Gastrocnemius medialis (tissue), 4 donors: ENCODE measurements around the gene COASY. TPM values are rescaled to one million over a fixed set of nuclear protein-coding genes. Genes with fewer than 3 reads are reported as not detected.
A peak's percentile ranks its signal among the peaks of the same experiment; 100 is the strongest.

Source experiments
- ATAC-seq, 2 donors: fragments of 150-250 bp; one replicate each; pipeline ENCODE4 v1.9.1; 2016
- DNase-seq, 2 donors: peaks; one replicate each; pipeline ENCODE4 v3.0.0-alpha.2; 2019
- H3K27ac ChIP-seq, 4 donors: fragments of 200-600 bp; sonication (generic); 1 replicate in 1 of 4; 2 replicates in 3 of 4; pipeline ENCODE4 v1.5.1; 2016 to 2018; ENCODE audit warnings: mild to moderate bottlenecking in 2 of 4, moderate library complexity in 1 of 4
- H3K27me3 ChIP-seq, 3 donors: fragments of 200-600 bp; sonication (generic) in 2 of 3; 1 replicate in 1 of 3; 2 replicates in 2 of 3; pipeline versions ENCODE4 v1.5.1 to v1.6.0; 2016 to 2019; ENCODE audit warnings: mild to moderate bottlenecking in 1 of 3, moderate library complexity in 1 of 3
- H3K36me3 ChIP-seq, 2 donors: fragments of 200-600 bp; sonication (generic) in 1 of 2; one replicate each; pipeline ENCODE4 v1.5.1; 2017 to 2018
- H3K4me1 ChIP-seq, 2 donors: fragments of 200-600 bp; sonication (generic) in 1 of 2; one replicate each; pipeline ENCODE4 v1.5.1; 2016 to 2017; ENCODE audit warnings: mild to moderate bottlenecking in 2 of 2
- H3K4me3 ChIP-seq, 4 donors: fragments of 200-600 bp; sonication (generic) in 3 of 4; 1 replicate in 1 of 4; 2 replicates in 3 of 4; pipeline ENCODE4 v1.5.1; 2016 to 2019; ENCODE audit warnings: mild to moderate bottlenecking in 2 of 4
- H3K9me3 ChIP-seq, 3 donors: fragments of 200-600 bp; sonication (generic) in 2 of 3; 1 replicate in 1 of 3; 2 replicates in 2 of 3; pipeline ENCODE4 v1.5.1; 2016 to 2019
- POLR2A ChIP-seq, 2 donors: fragments of 450-650 bp; IDR thresholded peaks; one replicate each; pipeline ENCODE4 v1.6.1; 2017; ENCODE audit warnings: antibody characterized with exemption in 2 of 2, mild to moderate bottlenecking in 2 of 2, moderate library complexity in 2 of 2
- in situ Hi-C, 4 donors: fragments of 200-750 bp; cut with MboI; loops; one replicate each; pipeline versions ENCODE4 v1.15.0 to v1.8.0; 2017; ENCODE audit warnings: low sequenced_read_pairs in 4 of 4
- intact Hi-C: fragments of 100-400 bp; cut with DNase I; formaldehyde crosslinking; loops from one replicate; pipeline ENCODE4 v1.15.1; 2023; ENCODE audit warnings: low total_unique reads
- total RNA-seq, 4 donors: library from RNA; depleted of rRNA; stranded (reverse); fragments of >200 nt; gene quantifications; one replicate each; pipeline versions ENCODE4 v1.1.0 to v1.2.3, GENCODE V29; 2016
- TF ChIP-seq, protein P1 (sequence below), 5 experiments: fragments of 450-650 bp in 3 of 5; fragments of 200-600 bp in 2 of 5; sonication (generic) in 2 of 5; IDR thresholded peaks in 4 of 5; conservative IDR thresholded peaks in 1 of 5; 1 replicate in 4 of 5; 2 replicates in 1 of 5; pipeline ENCODE4 v1.5.1; 2016 to 2019; ENCODE audit warnings: antibody characterized with exemption in 5 of 5, mild to moderate bottlenecking in 3 of 5, moderate library complexity in 3 of 5

Gene COASY
- total RNA-seq, 4 donors from 2014 or later, result 22.4 to 39.9 (median 27.5) TPM

DNA sequence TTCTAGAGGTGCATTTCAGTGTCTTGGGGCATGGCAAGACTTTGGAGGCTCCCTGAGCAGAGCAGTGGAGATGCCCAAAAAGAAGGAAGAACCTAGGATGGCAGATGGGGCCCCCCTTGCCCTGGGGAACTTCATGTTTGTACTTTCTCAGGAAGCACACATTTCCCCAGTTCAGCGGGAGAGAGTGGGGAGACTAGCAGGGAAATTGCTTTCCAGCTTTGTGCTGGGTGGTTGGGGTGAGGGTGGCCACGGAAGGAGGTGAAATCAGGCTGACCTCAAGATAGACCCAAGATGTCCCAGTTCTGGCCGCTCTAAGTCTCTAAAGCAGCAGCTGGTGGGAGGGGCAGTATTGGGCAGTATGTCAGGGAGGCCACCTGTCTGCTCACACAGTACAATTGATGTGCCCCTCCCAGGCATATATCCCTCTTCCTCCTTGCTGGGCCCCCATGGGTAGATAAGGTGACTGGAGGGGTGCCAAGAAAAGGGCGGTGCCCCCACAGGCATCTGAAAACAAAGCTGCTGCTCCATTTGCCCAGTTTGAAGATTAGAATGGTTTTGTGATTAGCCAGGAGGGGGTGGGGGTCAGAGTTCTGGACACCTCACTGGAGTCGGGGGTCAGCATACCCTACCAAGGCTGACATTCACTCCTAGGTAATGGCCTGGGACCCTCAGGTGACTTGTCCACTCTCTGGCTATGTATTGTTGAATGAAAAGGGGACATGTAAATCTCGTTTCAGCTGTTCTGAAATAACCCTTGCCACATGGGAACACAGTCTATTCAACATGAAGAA, 43.0 kb upstream of the COASY start:
- H3K4me1 ChIP-seq, result peaks cover 63 to 65% of the 10 kb centered on the region in 2 donors
- H3K9me3 ChIP-seq, result no peaks in the 10 kb centered on the region
- H3K27me3 ChIP-seq, result no peaks in the 10 kb centered on the region
- TF ChIP-seq POLR2A (IDR thresholded peaks at IDR 0.05), result no peak
- TF ChIP-seq, protein P1, sequence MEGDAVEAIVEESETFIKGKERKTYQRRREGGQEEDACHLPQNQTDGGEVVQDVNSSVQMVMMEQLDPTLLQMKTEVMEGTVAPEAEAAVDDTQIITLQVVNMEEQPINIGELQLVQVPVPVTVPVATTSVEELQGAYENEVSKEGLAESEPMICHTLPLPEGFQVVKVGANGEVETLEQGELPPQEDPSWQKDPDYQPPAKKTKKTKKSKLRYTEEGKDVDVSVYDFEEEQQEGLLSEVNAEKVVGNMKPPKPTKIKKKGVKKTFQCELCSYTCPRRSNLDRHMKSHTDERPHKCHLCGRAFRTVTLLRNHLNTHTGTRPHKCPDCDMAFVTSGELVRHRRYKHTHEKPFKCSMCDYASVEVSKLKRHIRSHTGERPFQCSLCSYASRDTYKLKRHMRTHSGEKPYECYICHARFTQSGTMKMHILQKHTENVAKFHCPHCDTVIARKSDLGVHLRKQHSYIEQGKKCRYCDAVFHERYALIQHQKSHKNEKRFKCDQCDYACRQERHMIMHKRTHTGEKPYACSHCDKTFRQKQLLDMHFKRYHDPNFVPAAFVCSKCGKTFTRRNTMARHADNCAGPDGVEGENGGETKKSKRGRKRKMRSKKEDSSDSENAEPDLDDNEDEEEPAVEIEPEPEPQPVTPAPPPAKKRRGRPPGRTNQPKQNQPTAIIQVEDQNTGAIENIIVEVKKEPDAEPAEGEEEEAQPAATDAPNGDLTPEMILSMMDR (IDR thresholded peaks at IDR 0.05 in 4 of 5, conservative IDR thresholded peaks at IDR 0.05 in 1 of 5), result no peak
- H3K4me3 ChIP-seq, result no peak overlapping the region
- in situ Hi-C loops, result no loop called here
- DNase-seq, result peak in 1 of 2 donors; percentile 61
- H3K27ac ChIP-seq, result peak overlapping the region; percentile 77 to 89 (median 86)
- peak; percentile 7 to 26 for ATAC-seq
- intact Hi-C loops, result loop anchor here (2.0 to 5.0 kb wide), 3 partner anchors 60 to 197 kb away; partner anchors contain the start of gene ATP6V0A1
- H3K36me3 ChIP-seq, result peaks cover 0 to 36% of the 10 kb centered on the region in 2 donors

DNA sequence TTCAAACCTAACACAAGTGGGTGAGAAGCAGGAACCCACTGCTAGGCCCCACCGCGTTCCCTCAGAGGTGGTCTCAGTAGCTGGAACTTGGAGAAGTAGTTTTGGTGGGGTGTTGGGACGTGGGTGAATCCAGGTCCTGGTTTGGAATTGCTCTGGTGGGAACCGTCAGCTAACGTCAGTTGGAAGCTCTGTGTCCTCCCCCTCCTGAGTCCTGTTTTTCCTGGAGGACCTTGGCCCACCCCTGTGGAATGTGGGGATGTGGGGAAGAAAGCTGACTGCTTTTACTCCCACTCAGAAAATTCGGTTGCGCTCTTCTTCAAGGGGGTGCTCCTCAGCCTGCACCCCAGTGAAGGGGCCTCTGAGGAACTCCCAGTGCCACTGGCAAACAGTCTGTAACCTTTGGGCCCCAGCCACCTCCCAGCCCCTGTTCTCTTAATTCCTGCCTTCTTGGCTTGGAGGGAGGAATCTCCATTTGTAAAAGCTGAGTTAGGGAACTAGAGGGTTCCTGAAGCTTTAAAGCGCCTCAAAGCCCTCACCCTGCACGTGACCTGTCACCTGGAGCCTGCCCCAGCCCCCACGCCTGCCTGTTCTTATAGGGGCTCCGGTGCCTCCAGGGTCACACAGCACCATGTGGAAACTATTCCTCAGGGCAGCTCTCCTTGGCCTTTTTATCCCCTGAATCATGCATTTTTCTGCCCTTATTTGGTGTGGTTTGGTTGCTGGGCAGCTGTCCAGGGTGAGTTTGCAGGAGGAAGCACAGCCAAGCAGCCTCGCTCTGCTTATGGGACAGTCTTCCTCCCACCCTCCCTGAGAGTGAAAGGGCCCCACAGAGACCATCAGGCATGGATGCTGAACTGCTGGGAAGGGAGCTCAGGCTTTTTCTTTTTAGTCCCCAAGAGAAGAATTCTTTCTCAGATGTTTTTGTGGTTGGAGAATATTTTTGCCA, 42.1 kb upstream of the COASY start:
- DNase-seq (peak; percentile 79 to 85), ATAC-seq (peak; percentile 22 to 49)
- Histone ChIP-seq H3K36me3 (peaks cover 0 to 28% of the 10 kb centered on the region in 2 donors), H3K9me3 (no peaks in the 10 kb centered on the region), H3K4me1 (peaks cover 63 to 68% of the 10 kb centered on the region in 2 donors), H3K27ac (peak overlapping the region; percentile 77 to 89 (median 86)), H3K4me3 (no peak overlapping the region), H3K27me3 (no peaks in the 10 kb centered on the region)
- in situ Hi-C loops (loop anchor here in 1 of 4 donors (10.0 kb wide), 1 partner anchor 105 kb away; no protein-coding TSS in a partner anchor), intact Hi-C loops (loop anchor here (2.0 to 5.0 kb wide), 3 partner anchors 61 to 198 kb away; partner anchors contain the start of gene ATP6V0A1)
- TF ChIP-seq, protein P1 (IDR thresholded peaks at IDR 0.05 in 4 of 5, conservative IDR thresholded peaks at IDR 0.05 in 1 of 5), result no peak
- no peak for TF ChIP-seq POLR2A (IDR thresholded peaks at IDR 0.05)

DNA sequence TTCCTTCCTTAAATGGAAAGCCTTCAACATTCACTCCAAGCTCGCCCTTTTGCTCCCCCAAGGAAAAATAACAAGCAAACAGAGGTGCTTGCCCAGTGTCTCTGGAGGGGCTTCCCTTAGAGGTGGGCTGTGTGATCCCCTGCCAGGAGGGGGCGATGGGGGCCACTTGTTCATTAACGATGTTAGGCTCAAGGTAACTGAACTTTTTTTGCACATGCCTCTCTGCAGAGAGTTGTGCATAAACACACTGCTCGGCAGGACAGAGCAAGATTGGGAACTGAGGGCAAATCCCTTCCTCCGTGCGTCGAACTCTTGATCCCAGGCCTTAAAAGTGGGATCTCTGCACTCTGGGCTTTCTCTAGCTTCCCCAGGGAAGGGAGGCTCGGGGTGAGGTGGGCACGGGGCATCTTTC, 41.4 kb upstream of the COASY start:
- intact Hi-C loops (no loop called here), in situ Hi-C loops (loop anchor here in 1 of 4 donors (10.0 kb wide), 1 partner anchor 106 kb away; no protein-coding TSS in a partner anchor)
- peaks cover 71 to 74% of the 10 kb centered on the region in 2 donors for H3K4me1 ChIP-seq
- no peaks in the 10 kb centered on the region for H3K27me3 ChIP-seq
- DNase-seq, result no peak
- peaks cover 0 to 24% of the 10 kb centered on the region in 2 donors for H3K36me3 ChIP-seq
- peak overlapping the region; percentile 77 to 89 (median 86) for H3K27ac ChIP-seq
- TF ChIP-seq, protein P1 (IDR thresholded peaks at IDR 0.05 in 4 of 5, conservative IDR thresholded peaks at IDR 0.05 in 1 of 5), result no peak
- no peak for TF ChIP-seq POLR2A (IDR thresholded peaks at IDR 0.05)
- no peaks in the 10 kb centered on the region for H3K9me3 ChIP-seq
- no peak overlapping the region for H3K4me3 ChIP-seq
- no peak for ATAC-seq

- Histone ChIP-seq H3K27me3 (no peaks in the 10 kb centered on the region), H3K4me3 (no peak overlapping the region), H3K27ac (peak overlapping the region; percentile 77 to 89 (median 86)), H3K4me1 (peaks cover 75 to 76% of the 10 kb centered on the region in 2 donors), H3K9me3 (no peaks in the 10 kb centered on the region), H3K36me3 (peaks cover 0 to 24% of the 10 kb centered on the region in 2 donors)
- TF ChIP-seq, protein P1 (IDR thresholded peaks at IDR 0.05 in 4 of 5, conservative IDR thresholded peaks at IDR 0.05 in 1 of 5), result no peak
- no peak for TF ChIP-seq POLR2A (IDR thresholded peaks at IDR 0.05)
- intact Hi-C loops, result no loop called here
- no peak for ATAC-seq
- no peak for DNase-seq
- in situ Hi-C loops, result loop anchor here in 1 of 4 donors (10.0 kb wide), 1 partner anchor 106 kb away; no protein-coding TSS in a partner anchor
Measured at GRCh38 chr17:42521036-42521435, 40.9 kb upstream of the COASY start.
